Cardiac muscle cell (in vitro differentiated cells and primary cell): ENCODE results near the gene SNRK. TPM values are rescaled to one million over a fixed set of nuclear protein-coding genes. Genes with fewer than 3 reads are reported as not detected.

Experiments used
- DNase-seq, 2 donors: peaks; one replicate each; pipeline versions ENCODE4 v3.0.0 to v3.0.0-alpha.2; 2010 to 2017; ENCODE audit warnings: low read depth in 1 of 2, low spot score in 1 of 2
- H3K27ac ChIP-seq: fragments of 200-600 bp; sonication (generic); 2 replicates; pipeline ENCODE4 v1.5.1; 2016
- H3K27me3 ChIP-seq: fragments of 200-600 bp; sonication (generic); 2 replicates; pipeline ENCODE4 v1.6.0; 2016; ENCODE audit warnings: control low read depth
- H3K36me3 ChIP-seq: fragments of 200-600 bp; sonication (generic); 2 replicates; pipeline ENCODE4 v1.5.1; 2016; ENCODE audit warnings: control low read depth
- H3K4me1 ChIP-seq: fragments of 200-600 bp; sonication (generic); 2 replicates; pipeline ENCODE4 v1.8.1; 2017; ENCODE audit warnings: low read depth, mild to moderate bottlenecking, mixed run types
- H3K4me3 ChIP-seq: fragments of 200-600 bp; sonication (generic); 2 replicates; pipeline ENCODE4 v1.5.1; 2016; ENCODE audit warnings: mild to moderate bottlenecking
- H3K9me3 ChIP-seq: fragments of 200-600 bp; sonication (generic); 2 replicates; pipeline ENCODE4 v1.5.1; 2017; ENCODE audit warnings: low read depth, mild to moderate bottlenecking, control low read depth
- polyA plus RNA-seq: library from polyadenylated mRNA; unstranded; fragments of >200 nt; fragmentation: Nextera tagmentation; extraction: Ambion mirVana; gene quantifications from 2 replicates; pipeline ENCODE4 v1.2.1, GENCODE V29; 2016
- total RNA-seq: library from RNA; depleted of rRNA; stranded (reverse); fragments of >200 nt; gene quantifications from 2 replicates; pipeline ENCODE4 v1.2.3, GENCODE V29; 2016
- TF ChIP-seq, protein P1 (sequence below): IDR thresholded peaks from 2 replicates; pipeline ENCODE4 v1.5.1; 2012; ENCODE audit warnings: low read depth, mild to moderate bottlenecking, low read length

Gene SNRK
- total and polyA plus RNA-seq, 2 experiments from 2014 or later = 4.6 to 15.6 TPM

DNA sequence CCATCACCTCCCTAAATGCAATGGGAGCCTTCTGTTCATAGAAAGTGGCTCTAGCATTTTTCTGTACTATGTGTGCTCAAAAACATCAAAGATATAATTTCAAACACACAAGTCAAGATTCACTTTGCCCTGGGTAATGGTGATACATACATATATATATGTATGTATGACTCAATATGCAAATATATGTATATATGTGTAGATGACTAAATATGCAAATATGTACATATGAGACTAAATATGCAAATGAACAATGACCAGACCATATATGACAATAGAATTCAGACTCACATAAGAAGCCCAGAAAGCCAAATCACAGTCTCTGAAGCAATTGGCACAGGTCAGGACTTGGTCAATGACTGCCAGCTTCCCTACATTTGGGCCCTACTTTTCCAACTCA lies 36.9 kb upstream of the SNRK start:
- H3K36me3 ChIP-seq = no peaks in the 10 kb centered on the region
- H3K9me3 ChIP-seq = no peaks in the 10 kb centered on the region
- no peaks in the 10 kb centered on the region for H3K4me1 ChIP-seq
- no peak overlapping the region for H3K4me3 ChIP-seq
- DNase-seq = no peak
- no peaks in the 10 kb centered on the region for H3K27me3 ChIP-seq
- TF ChIP-seq, protein P1, sequence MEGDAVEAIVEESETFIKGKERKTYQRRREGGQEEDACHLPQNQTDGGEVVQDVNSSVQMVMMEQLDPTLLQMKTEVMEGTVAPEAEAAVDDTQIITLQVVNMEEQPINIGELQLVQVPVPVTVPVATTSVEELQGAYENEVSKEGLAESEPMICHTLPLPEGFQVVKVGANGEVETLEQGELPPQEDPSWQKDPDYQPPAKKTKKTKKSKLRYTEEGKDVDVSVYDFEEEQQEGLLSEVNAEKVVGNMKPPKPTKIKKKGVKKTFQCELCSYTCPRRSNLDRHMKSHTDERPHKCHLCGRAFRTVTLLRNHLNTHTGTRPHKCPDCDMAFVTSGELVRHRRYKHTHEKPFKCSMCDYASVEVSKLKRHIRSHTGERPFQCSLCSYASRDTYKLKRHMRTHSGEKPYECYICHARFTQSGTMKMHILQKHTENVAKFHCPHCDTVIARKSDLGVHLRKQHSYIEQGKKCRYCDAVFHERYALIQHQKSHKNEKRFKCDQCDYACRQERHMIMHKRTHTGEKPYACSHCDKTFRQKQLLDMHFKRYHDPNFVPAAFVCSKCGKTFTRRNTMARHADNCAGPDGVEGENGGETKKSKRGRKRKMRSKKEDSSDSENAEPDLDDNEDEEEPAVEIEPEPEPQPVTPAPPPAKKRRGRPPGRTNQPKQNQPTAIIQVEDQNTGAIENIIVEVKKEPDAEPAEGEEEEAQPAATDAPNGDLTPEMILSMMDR = no peak
- no peak overlapping the region for H3K27ac ChIP-seq

DNA sequence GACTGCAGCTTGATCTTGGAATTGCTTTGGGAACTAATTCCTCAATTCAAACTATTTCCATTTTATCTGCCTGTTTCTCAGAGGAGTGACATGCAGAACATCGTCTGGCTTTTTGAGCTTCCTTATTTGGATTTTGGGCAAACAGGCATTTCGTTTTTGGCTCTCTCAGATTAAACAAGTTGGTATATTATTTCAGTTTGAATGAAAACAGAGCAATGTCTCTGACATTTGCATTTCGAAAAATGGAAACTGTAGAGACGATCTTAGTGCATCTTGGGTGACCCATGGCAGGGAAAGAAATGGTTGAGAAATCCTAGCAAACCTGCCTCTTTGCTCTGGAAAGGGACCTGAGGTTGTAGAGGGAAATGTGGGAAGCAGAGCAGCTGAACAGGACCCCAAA lies 33.0 kb upstream of the SNRK start:
- no peaks in the 10 kb centered on the region for H3K9me3 ChIP-seq
- no peak overlapping the region for H3K27ac ChIP-seq
- no peak overlapping the region for H3K4me3 ChIP-seq
- H3K36me3 ChIP-seq = no peaks in the 10 kb centered on the region
- no peak for DNase-seq
- TF ChIP-seq, protein P1 = no peak
- no peaks in the 10 kb centered on the region for H3K27me3 ChIP-seq
- H3K4me1 ChIP-seq = no peaks in the 10 kb centered on the region

DNA sequence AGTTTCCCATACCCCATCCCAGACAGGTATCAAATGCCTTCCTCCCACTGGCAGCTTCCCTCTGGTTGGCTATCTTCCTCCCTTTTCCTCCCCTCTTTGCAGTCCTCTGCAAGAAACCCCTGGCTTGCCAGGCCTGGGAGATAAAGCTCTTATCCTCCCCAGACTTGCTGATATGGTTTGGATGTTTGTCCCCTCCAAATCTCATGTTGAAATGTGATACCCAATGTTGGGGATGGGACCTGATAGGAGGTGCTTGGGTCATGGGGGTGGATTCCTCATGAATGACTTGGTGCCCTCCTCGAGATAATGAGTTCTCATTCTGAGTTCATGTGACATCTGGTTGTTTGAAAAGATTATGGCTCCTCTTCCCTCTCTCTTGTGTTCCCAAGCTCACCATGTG lies 32.2 kb upstream of the SNRK start:
- Histone ChIP-seq H3K27me3 (no peaks in the 10 kb centered on the region), H3K4me1 (no peaks in the 10 kb centered on the region), H3K36me3 (no peaks in the 10 kb centered on the region), H3K9me3 (no peaks in the 10 kb centered on the region), H3K4me3 (no peak overlapping the region), H3K27ac (no peak overlapping the region)
- no peak for DNase-seq
- TF ChIP-seq, protein P1 = no peak

DNA sequence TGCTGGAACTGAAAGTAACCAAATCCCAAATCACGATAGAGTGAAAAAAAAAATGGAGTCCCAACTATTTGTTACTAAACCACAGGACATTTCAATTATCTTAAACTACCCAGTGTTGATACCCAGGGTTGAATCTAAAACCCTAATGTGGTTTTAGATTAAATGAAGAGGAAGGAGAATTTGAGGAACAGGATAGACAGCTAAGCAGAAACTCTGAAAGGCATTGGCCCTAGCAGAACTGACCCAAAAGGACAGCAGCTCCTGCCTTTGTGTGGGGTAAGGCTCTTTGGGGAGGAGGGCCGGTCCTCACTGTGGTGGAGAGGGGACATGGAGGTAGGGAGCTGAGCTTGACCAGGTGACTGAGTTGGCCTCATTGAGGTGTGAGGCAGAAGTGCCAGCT lies 30.7 kb upstream of the SNRK start:
- H3K27me3 ChIP-seq = no peaks in the 10 kb centered on the region
- H3K9me3 ChIP-seq = no peaks in the 10 kb centered on the region
- H3K4me1 ChIP-seq = no peaks in the 10 kb centered on the region
- no peak overlapping the region for H3K27ac ChIP-seq
- DNase-seq = no peak
- no peak overlapping the region for H3K4me3 ChIP-seq
- TF ChIP-seq, protein P1 = no peak
- H3K36me3 ChIP-seq = no peaks in the 10 kb centered on the region

DNA sequence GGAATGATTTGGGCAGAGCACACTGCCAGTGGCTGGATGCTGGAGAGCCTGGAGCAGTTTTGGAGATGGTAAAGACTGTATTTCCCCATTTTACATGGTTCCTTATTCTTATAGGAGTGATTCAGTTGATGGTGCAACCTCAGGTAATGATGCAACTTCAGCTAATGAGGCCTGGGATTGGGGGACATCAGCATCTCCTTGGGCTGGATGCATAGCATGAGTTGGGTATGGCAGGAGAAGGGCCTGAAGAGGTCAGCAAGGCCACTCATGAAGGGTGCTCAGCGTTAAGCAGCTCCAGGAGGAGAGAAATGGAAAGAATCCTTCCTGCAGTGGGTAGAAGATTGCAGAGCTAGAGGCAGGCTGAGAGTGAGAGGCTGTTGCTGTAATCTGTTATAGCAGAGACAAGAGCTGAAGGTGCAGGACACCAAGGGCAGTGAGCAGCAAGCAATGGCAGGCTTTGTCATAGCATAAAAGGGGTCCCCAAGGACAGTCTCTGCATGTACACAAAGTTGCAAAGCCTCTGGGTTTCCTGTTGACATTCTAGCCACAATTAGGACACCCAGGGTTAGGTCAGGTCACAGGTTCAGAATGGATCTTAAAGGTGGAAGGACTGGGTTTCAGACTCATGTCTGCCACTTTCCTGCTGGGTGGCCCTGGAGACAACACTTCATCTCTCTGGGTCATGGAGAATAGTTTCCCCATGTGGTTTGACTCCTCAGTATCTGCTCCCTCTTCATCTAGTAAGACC lies 29.5 kb upstream of the SNRK start:
- Histone ChIP-seq H3K4me3 (no peak overlapping the region), H3K27ac (no peak overlapping the region), H3K9me3 (no peaks in the 10 kb centered on the region), H3K4me1 (no peaks in the 10 kb centered on the region), H3K27me3 (no peaks in the 10 kb centered on the region), H3K36me3 (no peaks in the 10 kb centered on the region)
- no peak for DNase-seq
- TF ChIP-seq, protein P1 = no peak
